GM19240 (cell line): ENCODE measurements around the gene GLDN.

Experiments used
- DNase-seq: peaks from one replicate; pipeline ENCODE4 v3.0.0; 2011; ENCODE audit warnings: low spot score; ENCODE audit not compliant: insufficient read length

The GLDN gene

GRCh38 chr15:51341366-51342226 is at the start of gene GLDN:
GLDN (plus strand) TSS chr15:51341655; CDS start chr15:51341685, 30 bp downstream.
- DNase-seq: no peak

DNA sequence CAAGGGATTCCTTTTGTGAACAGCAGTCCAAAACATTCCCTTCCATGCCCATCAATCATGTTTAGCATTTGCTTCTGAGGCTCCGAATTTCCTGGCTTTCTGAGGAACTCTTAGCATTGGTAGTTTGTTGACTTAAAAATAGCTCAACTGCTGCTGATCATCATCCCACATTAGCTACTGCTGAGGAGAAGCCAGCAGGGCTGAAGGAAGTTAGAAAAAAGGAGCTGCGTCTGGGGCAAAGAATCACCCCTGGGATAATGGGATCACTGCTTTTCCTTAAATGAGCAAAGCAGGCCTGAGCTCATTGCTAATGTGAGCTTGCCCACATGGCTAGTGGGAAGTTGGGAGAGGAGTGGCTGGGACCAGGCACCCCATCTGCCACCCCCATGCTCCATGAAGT is 42.8 kb upstream of the GLDN start:
- no peak for DNase-seq

GRCh38 chr15:51299187-51300015 is 42.1 kb upstream of the GLDN start:
- no peak for DNase-seq

DNA sequence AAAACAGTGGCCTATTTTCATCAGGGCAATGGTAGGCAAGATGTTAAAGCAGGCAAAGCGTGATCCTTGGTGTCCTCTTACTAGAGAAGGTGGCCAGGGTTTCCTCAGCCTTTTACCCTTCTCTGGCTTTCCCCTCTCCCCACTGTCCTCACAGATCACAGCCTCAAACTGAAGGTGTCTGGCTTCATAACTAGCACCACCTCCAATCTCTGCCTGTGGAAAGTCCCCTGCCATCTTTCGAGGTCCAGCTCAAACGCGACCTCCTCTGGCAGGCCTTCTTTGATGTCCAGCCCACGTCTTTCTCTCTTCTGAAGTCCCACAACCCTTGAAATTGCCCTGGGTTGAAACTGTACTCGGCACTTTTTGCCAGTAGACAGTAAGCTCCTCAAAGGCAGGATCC is 39.0 kb upstream of the GLDN start:
- DNase-seq: no peak

DNA sequence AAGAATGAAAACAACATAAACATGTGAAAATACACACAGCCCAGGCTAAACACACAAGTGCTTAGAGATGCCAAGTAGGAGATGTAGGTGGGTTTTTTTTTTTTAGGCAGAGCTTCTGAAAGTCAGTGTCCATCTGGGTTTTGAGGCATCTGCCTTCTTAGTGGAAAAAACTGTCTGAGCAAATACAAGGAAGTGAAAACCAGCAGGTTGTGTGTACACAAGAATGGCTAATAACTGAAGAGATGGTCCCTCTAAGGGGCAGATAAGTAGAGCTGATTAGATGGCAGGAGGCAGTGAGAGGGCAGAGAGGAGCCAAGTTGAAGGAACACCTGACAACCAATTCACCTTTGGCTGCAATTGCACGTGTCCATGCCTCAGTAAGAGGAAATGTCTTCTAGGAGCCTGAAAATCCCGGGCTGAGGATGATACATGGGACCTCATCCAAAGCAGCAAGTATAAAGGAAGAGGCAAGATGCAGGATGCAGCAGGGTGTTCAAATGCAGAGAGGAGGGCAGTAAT is 37.9 kb upstream of the GLDN start:
- DNase-seq: no peak

GRCh38 chr15:51307325-51307724 is 34.1 kb upstream of the GLDN start:
- DNase-seq: no peak

DNA sequence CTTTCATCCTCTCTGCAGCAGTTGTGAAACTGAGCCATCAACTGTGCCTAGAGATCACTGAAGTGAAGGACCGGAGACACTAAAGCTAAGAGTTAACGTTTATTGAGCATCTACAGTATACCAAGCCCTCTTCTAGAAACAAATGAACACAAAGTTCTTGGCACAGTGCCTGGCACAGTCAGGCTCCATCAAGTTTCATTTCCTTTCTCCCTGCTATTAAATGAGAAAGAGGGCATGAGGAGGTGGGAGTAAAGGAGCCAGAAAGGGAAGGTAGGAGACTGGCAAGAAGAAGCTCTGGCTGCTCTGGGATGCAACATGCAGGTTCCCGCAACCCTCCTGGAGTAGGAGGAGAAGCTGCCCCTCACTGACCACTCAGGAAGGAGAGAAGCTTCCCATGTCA is 33.6 kb upstream of the GLDN start:
- DNase-seq: no peak

DNA sequence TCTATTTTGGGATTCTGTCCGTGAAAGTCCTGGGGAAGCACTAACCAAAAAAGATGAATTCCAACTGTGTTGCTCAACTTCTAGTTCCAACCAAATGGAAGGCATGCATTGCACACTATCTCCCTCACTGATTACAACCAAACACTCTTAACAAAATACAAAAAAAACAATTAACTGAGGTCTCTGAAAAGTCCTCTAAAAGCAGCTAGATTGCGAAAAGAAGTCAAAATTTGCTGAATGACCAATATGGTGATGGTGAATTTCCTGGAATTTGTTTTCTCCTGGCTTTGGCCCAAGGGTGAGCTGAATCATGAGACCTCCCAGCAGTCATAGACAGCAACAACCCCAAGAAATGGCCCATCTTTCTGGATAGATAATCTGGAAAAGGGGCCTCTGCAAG is 31.4 kb upstream of the GLDN start:
- DNase-seq: no peak

- DNase-seq: no peak
Observed at GRCh38 chr15:51311510-51311909, 29.9 kb upstream of the GLDN start.

- no peak for DNase-seq
Observed at GRCh38 chr15:51312166-51313073, 29.0 kb upstream of the GLDN start.

- no peak for DNase-seq
Observed at GRCh38 chr15:51313074-51313393, 28.4 kb upstream of the GLDN start.

GRCh38 chr15:51313644-51314280 is 27.7 kb upstream of the GLDN start:
- DNase-seq: no peak

DNA sequence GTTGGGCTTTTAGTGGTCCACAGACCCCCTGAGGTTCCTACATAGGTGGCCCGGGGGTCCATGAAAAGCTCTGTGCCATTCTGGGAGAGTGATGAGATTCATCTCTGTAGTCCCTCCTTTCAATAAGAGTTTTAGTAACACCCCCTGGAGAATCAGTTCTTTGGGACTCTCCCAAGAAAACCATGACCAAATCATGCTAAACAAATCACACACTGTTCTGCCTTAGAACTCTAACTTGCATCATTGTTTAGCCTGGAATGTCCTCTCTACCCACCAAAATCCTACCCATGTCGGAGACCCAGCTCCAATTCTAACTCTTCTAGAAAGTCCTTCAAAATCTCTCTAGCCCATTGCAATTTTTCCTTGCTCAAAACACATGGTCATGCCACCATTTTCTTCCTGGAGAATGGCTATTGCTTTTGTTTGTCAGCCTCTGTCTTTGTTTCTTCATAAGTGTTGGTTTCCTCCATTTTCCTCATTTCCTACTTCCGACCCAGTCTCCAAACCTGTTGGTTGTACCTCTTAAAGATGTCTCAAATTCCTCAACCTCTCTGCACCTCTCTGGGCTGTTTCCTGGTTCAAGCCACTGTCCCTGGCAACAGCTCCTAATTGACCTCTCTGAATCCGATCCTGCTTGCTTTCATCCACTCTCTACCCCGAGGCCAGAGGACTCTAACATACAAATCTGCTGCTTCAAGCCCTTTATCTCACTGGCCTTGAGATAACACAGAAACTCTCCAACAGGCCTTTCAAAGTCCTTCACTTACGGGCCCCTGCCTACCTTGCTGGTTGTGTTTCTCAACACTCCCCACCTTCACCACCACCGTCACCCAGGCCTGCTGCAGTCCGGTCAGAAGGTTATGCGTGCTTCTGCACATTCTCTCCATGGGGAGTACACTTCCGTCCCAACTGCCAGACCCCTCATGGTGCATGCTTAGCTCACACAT is 26.8 kb upstream of the GLDN start:
- DNase-seq: no peak

- no peak for DNase-seq
Observed at GRCh38 chr15:51315726-51316125, 25.7 kb upstream of the GLDN start.

DNA sequence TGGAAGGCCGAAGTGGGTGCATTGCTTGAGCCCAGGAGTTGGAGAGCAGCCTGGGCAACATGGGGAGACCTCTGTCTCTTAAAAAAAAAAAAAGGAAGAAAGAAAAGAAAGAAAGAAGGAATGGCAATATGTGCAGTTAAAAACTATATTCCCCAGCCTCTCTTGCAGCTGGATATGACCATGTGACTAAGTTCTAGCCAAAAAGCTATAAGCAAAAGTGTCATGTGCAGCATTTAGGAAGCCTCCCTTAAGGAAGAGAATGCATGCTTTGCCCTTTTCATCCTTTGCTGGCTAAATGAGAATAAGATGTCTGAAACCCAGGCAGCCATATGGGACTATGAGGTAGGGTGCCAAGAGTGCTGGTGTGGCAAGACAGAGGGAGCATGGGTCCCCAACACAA is 24.8 kb upstream of the GLDN start:
- no peak for DNase-seq

- DNase-seq: no peak
Observed at GRCh38 chr15:51318382-51319150, 22.9 kb upstream of the GLDN start.

DNA sequence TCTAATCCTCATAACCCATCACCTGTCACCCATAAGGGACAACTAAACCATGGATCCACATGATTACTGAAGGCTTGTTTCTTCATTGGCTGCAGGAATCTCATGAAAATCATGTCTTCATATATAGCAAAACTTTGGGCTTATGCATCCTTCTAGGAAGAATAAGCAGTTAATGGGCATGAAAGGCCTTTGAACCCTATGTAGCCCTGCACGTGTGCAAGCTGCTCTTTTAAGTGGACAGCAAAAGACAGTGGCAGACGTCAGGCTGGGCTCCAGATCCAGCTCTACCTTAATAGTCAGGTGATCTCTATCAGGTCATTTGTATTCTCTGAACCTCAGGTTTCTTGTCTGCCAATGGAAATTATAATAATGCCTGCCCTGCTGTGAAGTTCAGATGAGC is 21.9 kb upstream of the GLDN start:
- DNase-seq: no peak

- DNase-seq: no peak
Observed at GRCh38 chr15:51320843-51321242, 20.6 kb upstream of the GLDN start.

GRCh38 chr15:51321316-51321715 is 20.1 kb upstream of the GLDN start:
- no peak for DNase-seq
